Ovary (tissue), 3 donors: ENCODE data around the gene ANTXR1.

Source experiments
- CTCF ChIP-seq, 3 donors: fragments of 450-650 bp in 2 of 3; fragments of 200-600 bp in 1 of 3; IDR thresholded peaks; one replicate each; pipeline versions ENCODE4 v1.5.1 to v1.8.0; 2016 to 2022; ENCODE audit warnings: antibody characterized with exemption in 3 of 3, mild to moderate bottlenecking in 1 of 3
- EP300 ChIP-seq: sonication (generic); formaldehyde crosslinking; IDR thresholded peaks from one replicate; pipeline ENCODE4 v1.6.1; 2017; ENCODE audit warnings: antibody characterized with exemption
- POLR2A ChIP-seq: fragments of 450-650 bp; IDR thresholded peaks from one replicate; pipeline ENCODE4 v1.6.1; 2017; ENCODE audit warnings: antibody characterized with exemption, mild to moderate bottlenecking, moderate library complexity
- donor health status: DM: no; HTN: no; CAD: no.

DNA sequence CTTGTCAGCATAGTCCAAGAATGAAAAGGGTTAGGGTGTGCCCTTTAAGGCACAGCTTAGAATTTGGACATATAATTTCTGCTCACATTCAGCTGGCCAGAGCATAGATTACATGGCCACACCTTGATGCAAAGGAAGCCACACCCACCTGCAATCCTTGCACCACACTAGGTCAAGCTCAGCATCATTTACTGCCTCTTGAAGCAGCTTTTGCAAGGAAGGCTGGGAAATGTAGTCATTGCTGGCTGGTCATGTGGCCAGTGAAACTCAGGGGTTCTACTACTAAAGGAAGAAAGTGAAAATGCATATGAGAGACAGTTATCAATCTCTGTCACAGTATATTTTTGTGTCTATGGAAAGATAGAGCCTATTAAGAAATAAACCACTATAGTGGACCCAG lies 214.7 kb downstream of the ANTXR1 start:
- TF ChIP-seq CTCF (IDR thresholded peaks at IDR 0.05) (no peak), EP300 (no peak), POLR2A (no peak)
